T-helper 17 cell (primary cell): ENCODE data around the gene TRMT13. TPM values are rescaled to one million over a fixed set of nuclear protein-coding genes. Genes with fewer than 3 reads are reported as not detected.

Experiments used
- ATAC-seq: fragments of 150-1000 bp; cut with Tn5 transposase; 2 replicates; pipeline ENCODE4 v1.10.0; 2021; ENCODE audit warnings: mild to moderate bottlenecking, moderate library complexity
- DNase-seq, 3 donors: peaks; one replicate each; pipeline versions ENCODE4 v3.0.0 to v3.0.0-alpha.2; 2020 to 2021
- H3K9me3 ChIP-seq: one replicate; pipeline ENCODE4 v1.7.0; 2013; ENCODE audit warnings: low read length, mild to moderate bottlenecking; ENCODE audit not compliant: control insufficient read depth, poor library complexity, severe bottlenecking
- H3K27ac Mint-ChIP-seq: one replicate; pipeline ENCODE4 v1.8.0; 2022; ENCODE audit warnings: mild to moderate bottlenecking, moderate library complexity, mixed read lengths
- H3K27me3 Mint-ChIP-seq: one replicate; pipeline ENCODE4 v1.8.0; 2022; ENCODE audit warnings: mixed read lengths
- H3K36me3 Mint-ChIP-seq: one replicate; pipeline ENCODE4 v1.8.0; 2022; ENCODE audit warnings: low read depth, mixed read lengths
- H3K4me1 Mint-ChIP-seq: one replicate; pipeline ENCODE4 v1.8.0; 2022; ENCODE audit warnings: mild to moderate bottlenecking, mixed read lengths
- H3K4me3 Mint-ChIP-seq: one replicate; pipeline ENCODE4 v1.8.0; 2022; ENCODE audit warnings: mild to moderate bottlenecking, moderate library complexity, mixed read lengths
- total RNA-seq, 4 donors: library from RNA in 2 of 4; stranded (reverse) in 2 of 4; gene quantifications; one replicate each; pipeline ENCODE4 v1.2.3 and lab custom pipeline; 2022 to 2026

TRMT13 gene, protein sequence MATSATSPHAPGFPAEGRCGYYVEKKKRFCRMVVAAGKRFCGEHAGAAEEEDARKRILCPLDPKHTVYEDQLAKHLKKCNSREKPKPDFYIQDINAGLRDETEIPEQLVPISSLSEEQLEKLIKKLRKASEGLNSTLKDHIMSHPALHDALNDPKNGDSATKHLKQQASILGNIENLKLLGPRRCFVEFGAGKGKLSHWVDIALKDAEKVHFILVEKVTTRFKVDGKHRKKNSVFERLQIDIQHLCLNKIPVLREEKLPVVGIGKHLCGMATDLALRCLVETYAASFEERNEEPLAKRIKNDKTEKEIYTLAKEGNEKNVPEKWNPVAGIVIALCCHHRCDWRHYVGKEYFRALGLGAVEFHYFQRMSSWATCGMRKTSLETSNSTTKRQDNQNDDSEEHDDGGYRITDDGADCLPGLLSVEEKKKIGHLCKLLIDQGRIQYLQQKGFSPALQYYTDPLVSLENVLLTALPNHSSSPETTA
- total RNA-seq = 10 to 100 TPM; 10.0 to 10.4 TPM
- total RNA-seq (lab: John Stamatoyannopoulos, UW) = 14.5 to 32.4 reads per million in 2 donors

DNA sequence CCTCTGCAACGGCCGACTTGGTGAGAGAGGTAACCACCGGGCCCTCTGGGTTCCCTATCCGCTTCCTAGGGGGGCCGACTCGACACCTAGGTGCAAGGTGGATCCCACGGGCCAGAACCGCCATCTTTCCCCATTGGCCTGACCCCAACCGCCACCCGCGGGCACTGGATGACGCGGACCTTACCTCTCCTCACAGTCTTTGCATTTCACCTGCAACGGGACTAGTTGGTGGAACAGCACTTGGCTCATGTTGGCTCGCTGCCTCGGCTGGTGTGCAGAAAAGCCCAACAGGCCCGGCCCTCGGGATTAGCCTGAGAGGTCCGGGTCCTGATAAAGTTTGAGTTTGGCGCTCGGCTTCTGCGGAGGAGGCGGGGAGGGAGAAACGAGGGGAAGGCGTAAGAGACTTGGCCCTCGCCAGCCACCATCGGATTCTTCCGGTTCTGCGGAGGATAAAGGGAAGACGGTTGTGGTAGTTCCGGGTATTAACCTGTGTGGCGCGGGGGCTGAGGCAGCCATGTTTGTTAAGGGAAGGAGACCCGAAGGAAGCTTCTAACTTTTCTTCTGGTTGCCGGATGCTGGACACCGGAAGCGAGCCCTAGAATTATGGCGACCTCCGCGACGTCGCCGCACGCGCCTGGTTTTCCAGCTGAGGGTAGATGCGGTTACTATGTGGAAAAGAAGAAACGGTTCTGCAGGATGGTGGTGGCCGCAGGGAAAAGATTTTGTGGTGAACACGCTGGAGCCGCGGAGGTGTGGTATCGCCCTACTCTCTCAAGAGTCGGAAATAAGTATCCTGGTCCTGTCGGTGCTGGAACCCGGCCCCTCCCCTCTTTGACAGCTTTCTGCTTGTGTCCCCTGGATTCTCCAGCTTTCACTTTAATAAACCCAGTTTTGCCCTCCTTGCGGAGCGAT lies at the start of gene TRMT13, which contains the start of gene SASS6:
Gene TRMT13, plus strand, starts transcription at position 598 of the 912 bp plus-strand sequence. Its CDS starts 6 bp downstream, at position 604.
Gene SASS6, minus strand, starts transcription at position 365 of the 912 bp plus-strand sequence. Its CDS starts 116 bp downstream, at position 249.
- no peaks in the 10 kb centered on the region for H3K9me3 ChIP-seq
- ATAC-seq (peak; percentile 99), DNase-seq (peak; percentile 82 to 89 (median 82))
- H3K27ac Mint-ChIP-seq = peak within 1 kb of the TSS; percentile 94
- peak within 1 kb of the TSS; percentile 98 for H3K4me3 Mint-ChIP-seq
- H3K27me3 Mint-ChIP-seq = no peaks in the 10 kb centered on the region
- peaks cover 1% of the 10 kb centered on the region for H3K36me3 Mint-ChIP-seq
- H3K4me1 Mint-ChIP-seq = peaks cover 19% of the 10 kb centered on the region

DNA sequence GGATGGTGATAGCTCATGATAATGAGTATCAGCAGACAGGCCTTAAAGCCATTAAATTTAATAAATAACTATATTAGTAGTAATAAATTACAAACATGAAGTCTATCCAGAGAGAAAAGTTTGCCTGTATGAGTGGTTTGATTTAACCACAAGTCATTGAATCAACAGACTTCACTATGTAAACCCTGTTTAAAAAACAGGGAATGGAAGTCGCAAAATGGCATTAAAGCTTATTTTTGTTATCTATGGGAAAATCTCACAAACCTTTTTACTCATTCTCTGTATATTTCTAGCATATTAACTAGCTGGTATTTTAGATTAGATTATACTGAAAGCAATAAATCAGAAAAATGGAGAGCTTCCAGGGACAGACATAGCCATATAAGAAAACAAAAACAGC lies 45.6 kb upstream of the TRMT13 start:
- H3K27ac Mint-ChIP-seq = no peak overlapping the region
- H3K27me3 Mint-ChIP-seq = no peaks in the 10 kb centered on the region
- no peaks in the 10 kb centered on the region for H3K9me3 ChIP-seq
- peaks cover 6% of the 10 kb centered on the region for H3K4me1 Mint-ChIP-seq
- DNase-seq = no peak
- no peak for ATAC-seq
- no peaks in the 10 kb centered on the region for H3K36me3 Mint-ChIP-seq
- H3K4me3 Mint-ChIP-seq = no peak overlapping the region

DNA sequence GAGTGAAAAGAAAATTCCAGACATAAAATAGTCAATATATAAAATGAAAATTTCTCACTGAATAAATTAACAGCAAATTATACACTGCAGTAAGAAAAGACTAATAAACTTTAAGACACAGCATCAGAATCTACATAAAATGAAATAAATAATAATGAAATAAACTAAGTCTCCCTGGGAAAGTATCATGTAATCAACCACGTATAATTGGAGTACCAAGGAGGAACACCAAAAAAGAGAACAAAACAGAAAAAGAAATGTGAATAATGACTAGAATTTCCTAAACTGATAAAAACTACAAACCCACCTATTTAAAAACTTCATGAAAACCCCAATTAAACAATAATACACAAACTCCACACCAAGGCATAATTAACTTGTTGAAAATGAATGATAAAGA lies 43.9 kb upstream of the TRMT13 start:
- DNase-seq = no peak
- H3K9me3 ChIP-seq = no peaks in the 10 kb centered on the region
- no peaks in the 10 kb centered on the region for H3K27me3 Mint-ChIP-seq
- ATAC-seq = no peak
- no peaks in the 10 kb centered on the region for H3K36me3 Mint-ChIP-seq
- peak overlapping the region; percentile 57 for H3K27ac Mint-ChIP-seq
- peaks cover 6% of the 10 kb centered on the region for H3K4me1 Mint-ChIP-seq
- H3K4me3 Mint-ChIP-seq = peak overlapping the region; percentile 39

DNA sequence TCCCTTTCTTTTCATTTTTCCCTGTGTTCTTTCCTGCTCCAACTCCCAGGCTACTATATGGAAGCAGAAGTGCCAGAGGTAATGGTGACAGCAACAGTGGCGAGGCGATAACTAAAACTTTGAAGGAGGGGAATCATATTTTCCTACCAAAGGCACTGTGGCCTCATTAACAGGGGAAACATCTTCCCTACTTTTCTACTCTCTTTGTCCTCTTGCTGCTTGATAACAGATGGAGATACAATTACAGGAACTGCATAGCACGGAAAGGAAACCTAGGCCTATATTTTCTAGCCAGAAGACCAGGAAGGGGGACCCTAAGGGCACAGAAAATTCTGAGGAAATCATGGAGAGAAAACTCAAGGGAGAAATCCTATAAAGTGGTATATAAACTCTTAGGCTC lies 42.5 kb upstream of the TRMT13 start:
- no peaks in the 10 kb centered on the region for H3K9me3 ChIP-seq
- no peaks in the 10 kb centered on the region for H3K36me3 Mint-ChIP-seq
- no peak overlapping the region for H3K4me3 Mint-ChIP-seq
- no peaks in the 10 kb centered on the region for H3K27me3 Mint-ChIP-seq
- no peak for DNase-seq
- ATAC-seq = no peak
- H3K4me1 Mint-ChIP-seq = peaks cover 5% of the 10 kb centered on the region
- H3K27ac Mint-ChIP-seq = no peak overlapping the region

DNA sequence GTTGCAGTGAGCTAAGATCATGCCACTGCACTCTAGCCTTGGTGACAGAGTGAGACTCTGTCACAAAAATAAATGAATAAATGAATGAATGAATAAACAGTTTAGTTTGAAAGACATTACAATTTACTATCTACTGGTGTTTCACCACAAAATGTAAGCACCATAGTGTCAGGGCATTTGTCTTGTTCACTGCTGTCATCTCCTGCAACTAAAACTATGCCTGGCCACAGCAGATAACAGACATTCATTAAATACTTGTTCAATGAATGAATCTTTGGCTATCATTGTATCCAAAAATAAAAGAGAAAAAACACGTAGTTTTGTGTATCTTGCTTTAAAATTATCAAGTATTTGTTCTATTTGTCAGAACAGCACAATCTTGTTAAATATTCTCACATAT lies 32.8 kb upstream of the TRMT13 start:
- Mint-ChIP-seq H3K4me1 (peaks cover 3% of the 10 kb centered on the region), H3K4me3 (no peak overlapping the region), H3K27me3 (no peaks in the 10 kb centered on the region), H3K36me3 (peaks cover 2% of the 10 kb centered on the region), H3K27ac (no peak overlapping the region)
- no peak for ATAC-seq
- no peak for DNase-seq
- no peaks in the 10 kb centered on the region for H3K9me3 ChIP-seq

DNA sequence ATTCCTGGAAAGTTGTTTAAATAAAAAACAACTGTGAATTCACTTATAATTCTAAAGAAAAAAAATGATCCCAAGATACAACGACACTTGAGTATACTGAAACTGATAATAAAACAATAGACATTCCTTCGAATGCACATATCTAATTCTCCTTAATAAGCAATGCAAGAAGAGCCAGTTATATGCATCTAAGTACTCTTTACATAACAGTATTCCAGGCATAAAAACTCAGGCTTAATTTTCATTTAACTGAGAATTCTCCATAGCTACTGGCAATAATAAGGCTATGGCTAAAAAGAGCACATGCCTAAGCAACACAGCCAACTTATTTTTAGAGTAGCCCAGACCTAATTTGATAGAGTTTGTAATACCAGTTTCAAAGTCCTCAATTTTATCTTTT lies 31.4 kb upstream of the TRMT13 start:
- peaks cover 3% of the 10 kb centered on the region for H3K4me1 Mint-ChIP-seq
- H3K27me3 Mint-ChIP-seq = no peaks in the 10 kb centered on the region
- no peak overlapping the region for H3K27ac Mint-ChIP-seq
- H3K9me3 ChIP-seq = no peaks in the 10 kb centered on the region
- peaks cover 2% of the 10 kb centered on the region for H3K36me3 Mint-ChIP-seq
- H3K4me3 Mint-ChIP-seq = no peak overlapping the region
- ATAC-seq (no peak), DNase-seq (no peak)

DNA sequence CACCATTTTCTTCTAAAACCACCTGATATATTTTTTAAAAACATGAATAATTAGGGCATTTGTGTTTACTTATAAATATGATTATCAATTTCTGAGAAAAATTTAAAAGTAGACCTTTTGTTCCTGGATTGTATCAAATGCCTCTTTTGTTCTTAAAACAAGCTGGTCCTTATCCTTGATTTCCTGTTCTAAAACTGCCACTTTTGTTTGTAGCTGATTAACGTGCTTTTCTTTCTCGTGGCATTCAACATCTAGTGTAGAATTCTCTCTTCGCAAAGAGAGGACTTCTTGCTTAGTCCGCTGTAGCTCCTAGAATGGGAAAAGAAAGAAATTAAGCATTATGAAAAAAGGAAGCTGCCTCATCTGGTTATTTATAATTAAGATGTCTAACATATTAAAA lies 25.3 kb upstream of the TRMT13 start:
- Mint-ChIP-seq H3K4me1 (peaks cover 2% of the 10 kb centered on the region), H3K27me3 (no peaks in the 10 kb centered on the region), H3K27ac (no peak overlapping the region), H3K4me3 (no peak overlapping the region), H3K36me3 (peaks cover 2% of the 10 kb centered on the region)
- no peaks in the 10 kb centered on the region for H3K9me3 ChIP-seq
- no peak for ATAC-seq
- DNase-seq = no peak

DNA sequence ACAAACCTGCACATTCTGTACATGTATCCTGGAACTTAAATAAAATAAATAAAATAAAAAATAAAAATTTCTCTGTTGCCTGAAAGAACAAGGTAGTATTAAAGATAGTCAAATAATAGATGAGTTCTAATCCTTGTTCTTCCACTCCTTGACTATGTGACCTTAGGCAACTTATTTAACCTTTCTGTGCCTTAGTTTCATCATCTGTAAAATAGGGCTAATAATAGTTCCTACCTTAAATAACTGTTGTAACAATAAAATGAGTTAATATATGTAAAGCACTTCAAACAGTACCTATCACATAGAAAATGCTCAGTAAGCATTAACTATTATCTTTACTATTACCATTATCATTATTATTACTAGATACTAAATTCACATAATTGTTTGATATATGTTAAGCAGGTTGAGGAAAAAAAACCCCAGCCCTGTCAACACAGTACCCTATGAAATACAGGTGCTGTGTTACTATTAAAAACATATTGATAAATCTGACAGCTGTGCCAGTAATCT lies 23.4 kb upstream of the TRMT13 start:
- no peak overlapping the region for H3K4me3 Mint-ChIP-seq
- H3K36me3 Mint-ChIP-seq = no peaks in the 10 kb centered on the region
- H3K4me1 Mint-ChIP-seq = peaks cover 2% of the 10 kb centered on the region
- no peaks in the 10 kb centered on the region for H3K27me3 Mint-ChIP-seq
- ATAC-seq (no peak), DNase-seq (no peak)
- H3K27ac Mint-ChIP-seq = no peak overlapping the region
- H3K9me3 ChIP-seq = no peaks in the 10 kb centered on the region

DNA sequence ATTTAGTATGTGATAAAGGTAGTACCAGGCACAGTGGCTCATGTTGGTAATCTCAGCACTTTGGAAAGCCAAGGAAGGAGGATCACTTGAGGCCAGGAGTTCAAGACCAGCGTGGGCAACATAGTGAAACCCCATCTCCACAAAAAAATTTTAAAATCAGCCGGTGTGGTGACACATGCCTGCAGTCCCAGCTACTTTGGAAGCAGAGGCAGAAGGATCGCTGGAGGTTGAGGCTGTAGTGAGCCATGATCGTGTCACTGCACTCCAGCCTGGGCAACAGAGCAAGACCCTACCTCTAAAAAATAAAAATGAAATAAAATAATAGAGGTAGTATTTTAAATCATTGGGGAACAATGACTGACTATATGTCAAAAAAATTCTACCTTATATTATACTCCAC lies 17.4 kb upstream of the TRMT13 start:
- Mint-ChIP-seq H3K4me3 (no peak overlapping the region), H3K4me1 (peaks cover 3% of the 10 kb centered on the region)
- no peak for ATAC-seq

DNA sequence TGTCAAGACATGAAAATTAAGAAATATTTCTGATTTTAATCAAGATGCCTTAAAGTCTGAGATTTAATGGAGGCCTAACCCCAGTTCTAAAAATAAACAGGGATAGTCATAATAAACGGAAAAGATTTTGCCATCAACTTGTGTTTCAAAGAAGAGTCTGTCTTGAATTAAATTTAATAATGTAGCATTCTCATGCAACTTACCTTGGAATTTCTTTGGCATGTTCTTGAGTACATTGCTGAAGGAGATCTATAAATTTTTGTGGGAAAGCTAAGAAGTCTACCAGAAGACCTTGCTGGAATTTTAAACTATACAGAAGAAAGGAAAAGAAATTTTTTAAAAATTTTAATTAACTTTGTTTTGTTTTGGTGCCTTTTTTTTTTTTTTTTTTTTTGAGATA lies 10.8 kb upstream of the TRMT13 start:
- no peak for ATAC-seq
- peaks cover 3% of the 10 kb centered on the region for H3K4me1 Mint-ChIP-seq
- H3K4me3 Mint-ChIP-seq = no peak overlapping the region
- no peak for DNase-seq
- peaks cover 6% of the 10 kb centered on the region for H3K36me3 Mint-ChIP-seq
- H3K27me3 Mint-ChIP-seq = no peaks in the 10 kb centered on the region
- no peaks in the 10 kb centered on the region for H3K9me3 ChIP-seq
- no peak overlapping the region for H3K27ac Mint-ChIP-seq

More for the DNA sequence above, 17.4 kb upstream of the TRMT13 start:
- H3K9me3 ChIP-seq = no peaks in the 10 kb centered on the region
- Mint-ChIP-seq H3K27me3 (no peaks in the 10 kb centered on the region), H3K27ac (no peak overlapping the region), H3K36me3 (peaks cover 8% of the 10 kb centered on the region)
- no peak for DNase-seq

DNA sequence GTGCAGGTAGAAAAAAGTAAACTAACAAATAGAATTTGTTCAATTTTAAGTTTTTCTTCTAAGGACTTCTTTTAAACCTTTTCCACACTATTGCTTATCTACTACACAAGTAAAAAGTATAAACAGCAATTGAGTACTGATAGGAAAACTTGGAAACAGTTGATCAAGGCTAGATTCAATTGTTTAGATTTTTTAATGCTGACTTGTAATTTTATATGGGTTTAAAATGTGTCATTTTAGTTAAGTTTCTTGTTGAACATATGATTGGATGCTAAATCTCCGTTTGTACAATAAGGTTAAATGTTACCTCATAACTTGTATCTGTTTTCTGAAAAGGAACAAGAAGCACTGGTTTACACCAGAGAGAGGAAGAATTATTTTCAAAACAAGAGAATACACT lies 5.7 kb upstream of the TRMT13 start:
- Mint-ChIP-seq H3K36me3 (no peaks in the 10 kb centered on the region), H3K4me1 (peaks cover 4% of the 10 kb centered on the region), H3K27ac (no peak overlapping the region), H3K27me3 (no peaks in the 10 kb centered on the region), H3K4me3 (no peak overlapping the region)
- ATAC-seq = no peak
- DNase-seq = no peak
- H3K9me3 ChIP-seq = no peaks in the 10 kb centered on the region

DNA sequence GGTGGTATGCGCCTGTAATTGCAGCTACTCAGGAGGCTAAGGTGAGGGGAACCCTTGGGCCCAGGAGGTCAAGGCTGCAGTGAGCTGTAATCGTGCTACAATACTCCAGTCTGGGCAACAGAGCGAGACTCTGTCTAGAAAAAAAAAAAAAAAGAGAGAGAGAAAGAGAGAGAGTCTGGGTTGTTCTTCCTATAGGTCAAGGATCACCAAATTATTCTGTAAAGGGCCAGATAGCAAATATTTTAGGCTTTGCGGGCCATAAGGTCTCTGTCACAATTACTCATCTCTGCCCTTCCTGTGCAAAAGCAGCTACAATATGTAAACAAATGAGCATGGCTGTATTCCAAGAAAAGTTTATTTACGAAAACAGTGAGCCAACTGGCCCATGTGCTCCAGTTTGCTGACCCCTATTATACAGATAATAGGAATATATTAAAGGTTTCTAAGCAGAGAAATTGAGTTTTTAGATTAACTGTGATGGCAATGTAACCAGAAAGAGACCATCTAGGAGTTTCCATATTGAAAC lies 2.3 kb upstream of the TRMT13 start:
- H3K27ac Mint-ChIP-seq = no peak overlapping the region
- H3K9me3 ChIP-seq = no peaks in the 10 kb centered on the region
- H3K4me1 Mint-ChIP-seq = peaks cover 19% of the 10 kb centered on the region
- H3K36me3 Mint-ChIP-seq = no peaks in the 10 kb centered on the region
- no peak for DNase-seq
- H3K27me3 Mint-ChIP-seq = no peaks in the 10 kb centered on the region
- no peak for ATAC-seq
- H3K4me3 Mint-ChIP-seq = no peak overlapping the region

DNA sequence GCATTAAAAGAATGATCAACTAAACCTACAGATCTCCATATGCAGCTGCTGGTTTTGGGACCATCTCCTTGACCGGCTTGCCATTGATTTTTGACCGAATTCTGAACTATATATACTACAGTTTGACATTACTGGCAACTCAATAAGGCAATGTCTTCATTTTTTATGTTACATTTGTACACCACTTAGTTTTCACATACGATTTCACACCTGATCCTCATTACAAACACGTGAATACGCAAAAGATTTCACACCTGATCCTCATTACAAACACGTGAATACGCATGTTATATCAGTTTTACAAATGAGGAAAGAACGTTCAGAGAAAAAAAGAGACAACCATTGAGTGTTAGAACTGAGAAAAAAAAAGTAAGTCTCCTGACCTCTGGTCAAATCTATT lies 1.3 kb upstream of the TRMT13 start:
- no peaks in the 10 kb centered on the region for H3K9me3 ChIP-seq
- no peak for ATAC-seq
- DNase-seq = no peak
- Mint-ChIP-seq H3K36me3 (no peaks in the 10 kb centered on the region), H3K27ac (no peak overlapping the region), H3K27me3 (no peaks in the 10 kb centered on the region), H3K4me3 (peak overlapping the region; percentile 98), H3K4me1 (peaks cover 19% of the 10 kb centered on the region)
